ENCODE results near the gene CD247. TPM values are rescaled to one million over a fixed set of nuclear protein-coding genes. Genes with fewer than 3 reads are reported as not detected.

CD247 gene
- total and polyA plus RNA-seq, 2 of the 4 experiments (the other 2 are of a cell fraction): not detected

DNA sequence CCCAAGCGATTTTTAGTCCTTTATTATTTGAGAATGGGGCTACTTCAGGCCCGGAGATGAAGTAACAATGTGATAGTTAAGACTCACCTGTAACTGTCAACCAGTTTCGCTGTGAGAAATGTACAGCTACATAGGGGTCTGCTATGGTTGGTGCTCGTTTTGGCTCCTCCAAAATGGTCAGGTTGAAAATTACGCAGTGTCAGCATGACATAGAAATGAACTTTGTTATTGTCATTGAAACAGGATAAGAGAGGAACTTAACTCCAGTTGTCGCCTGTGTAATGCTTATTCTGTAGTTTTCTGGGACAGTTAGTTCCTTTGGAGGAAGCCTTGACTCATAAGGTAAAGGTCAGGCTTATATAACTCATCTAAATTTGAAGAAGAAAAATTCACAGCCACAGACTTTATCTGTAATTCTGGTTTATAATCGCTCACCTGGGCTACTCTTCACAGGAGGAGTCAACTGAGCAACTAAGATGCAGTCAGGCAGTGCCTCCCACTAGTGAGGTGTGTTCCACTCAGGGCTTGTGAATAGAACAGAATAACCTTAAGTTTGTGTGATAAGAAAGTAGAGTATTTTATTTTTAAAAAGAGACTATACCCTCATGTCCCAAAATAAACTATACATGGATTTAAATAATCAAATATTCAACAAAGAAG, 130.9 kb downstream of the CD247 start:
- H4K8ac ChIP-seq (ENCODE audit: low read depth in 2 of 2, low read length in 2 of 2): no peak overlapping the region
- H3K9ac ChIP-seq (ENCODE audit: low read depth, low read length): no peak overlapping the region
- no peak overlapping the region for H3K4me2 ChIP-seq (ENCODE audit: low read depth, low read length)
- no peak overlapping the region for H2BK5ac ChIP-seq (ENCODE audit: low read depth, low read length, poor library complexity, severe bottlenecking)
- H3K4me1 ChIP-seq (ENCODE audit: control insufficient read depth, insufficient read depth, low read length): no peaks in the 10 kb centered on the region
- no peak overlapping the region for H3K4ac ChIP-seq (ENCODE audit: low read depth, low read length)
- H2BK20ac ChIP-seq (ENCODE audit: low read depth, low read length): no peak overlapping the region
- dilution Hi-C loops (cut with HindIII; ENCODE audit: low sequenced_read_pairs, unreplicated experiment): no loop called here
- no peak overlapping the region for H2AK5ac ChIP-seq (ENCODE audit: low read depth, low read length)
- H4K91ac ChIP-seq (ENCODE audit: insufficient read depth, low read depth, low read length): no peak overlapping the region
- H3K14ac ChIP-seq (replicated peaks; ENCODE audit: low read depth, low read length): no peak overlapping the region
- H2AK9ac ChIP-seq (replicated peaks; ENCODE audit: low read depth, low read length, poor library complexity): no peak overlapping the region
- no peak overlapping the region for H2AFZ ChIP-seq (replicated peaks; ENCODE audit: low read length, poor library complexity)
- H3K4me3 ChIP-seq (ENCODE audit: insufficient read depth, low read depth, low read length): no peak overlapping the region
- no TSS peak for BruUV-seq (replicated peaks)
- no peak overlapping the region for H3K27ac ChIP-seq (ENCODE audit: insufficient read depth, low read length)
- no peak overlapping the region for H2BK120ac ChIP-seq (ENCODE audit: low read depth, low read length)
- intact Hi-C loops (cut with micrococcal nuclease): no loop called here
- H3K79me1 ChIP-seq (ENCODE audit: low read depth in 1 of 2, low read length in 2 of 2): no peaks in the 10 kb centered on the region
- no peak overlapping the region for H3K18ac ChIP-seq (ENCODE audit: low read depth, low read length)
- ChIA-PET CTCF (interaction anchor here (1.0 kb wide), 1 partner anchor 14 kb away, joined by 3 read pairs; no protein-coding TSS in a partner anchor), POLR2A (ENCODE audit: unreplicated experiment) (no interaction called here)
- ATAC-seq (ENCODE audit: low read depth): no peak
- H3K9me1 ChIP-seq (ENCODE audit: insufficient read depth, low read length): no peaks in the 10 kb centered on the region
- H3K36me3 ChIP-seq (ENCODE audit: control insufficient read depth, insufficient read depth, low read length): peaks cover 3% of the 10 kb centered on the region
- H3K56ac ChIP-seq (ENCODE audit: extremely low read depth, insufficient read depth, low read length): no peak overlapping the region
- TF ChIP-seq RCOR1 (IDR thresholded peaks at IDR 0.05; ENCODE audit: insufficient replicate concordance, low read length) (no peak), MAFK (IDR thresholded peaks at IDR 0.05; ENCODE audit: low read depth, low read length) (peak; percentile 84), NFE2L2 (IDR thresholded peaks at IDR 0.05; ENCODE audit: low read depth, low read length) (no peak), MAZ (IDR thresholded peaks at IDR 0.05; ENCODE audit: borderline replicate concordance, low read depth, low read length) (no peak), CEBPB (IDR thresholded peaks at IDR 0.05; ENCODE audit: low read depth, low read length) (no peak)
- TF ChIP-seq, protein P1, sequence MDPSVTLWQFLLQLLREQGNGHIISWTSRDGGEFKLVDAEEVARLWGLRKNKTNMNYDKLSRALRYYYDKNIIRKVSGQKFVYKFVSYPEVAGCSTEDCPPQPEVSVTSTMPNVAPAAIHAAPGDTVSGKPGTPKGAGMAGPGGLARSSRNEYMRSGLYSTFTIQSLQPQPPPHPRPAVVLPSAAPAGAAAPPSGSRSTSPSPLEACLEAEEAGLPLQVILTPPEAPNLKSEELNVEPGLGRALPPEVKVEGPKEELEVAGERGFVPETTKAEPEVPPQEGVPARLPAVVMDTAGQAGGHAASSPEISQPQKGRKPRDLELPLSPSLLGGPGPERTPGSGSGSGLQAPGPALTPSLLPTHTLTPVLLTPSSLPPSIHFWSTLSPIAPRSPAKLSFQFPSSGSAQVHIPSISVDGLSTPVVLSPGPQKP (IDR thresholded peaks at IDR 0.05; ENCODE audit: borderline replicate concordance, low read depth, low read length): no peak
- DNase-seq: no peak
- no peak overlapping the region for H4K5ac ChIP-seq (ENCODE audit: low read depth, low read length)
- in situ Hi-C loops (cut with MboI; ENCODE audit: low sequenced_read_pairs): no loop called here
- H3K27me3 ChIP-seq (ENCODE audit: control insufficient read depth, insufficient read depth, low read length): no peaks in the 10 kb centered on the region
- no peaks in the 10 kb centered on the region for H4K20me1 ChIP-seq (ENCODE audit: insufficient read depth, low read length)
- no peaks in the 10 kb centered on the region for H3K9me3 ChIP-seq (ENCODE audit: control insufficient read depth, insufficient read depth, low read length)
- no CpG with 5 or more reads among the region's 7 CpGs for WGBS, 2 experiments (ENCODE audit: extremely low coverage in 2 of 2, insufficient read length in 1 of 2)
- no peak overlapping the region for H3K23ac ChIP-seq (ENCODE audit: low read depth, low read length)
- H2BK15ac ChIP-seq (ENCODE audit: low read depth, low read length): no peak overlapping the region

Other genes with a start within 250 kb of the CD247 start
- 2.9 and 3.3 TPM in 2 replicates for gene CREG1, start 35.2 kb upstream of the CD247 start, total RNA-seq (2012; rRNA removed)
- 6.3 and 6.4 TPM in 2 replicates for gene CREG1, start 35.2 kb upstream of the CD247 start, polyA plus RNA-seq (2012; rRNA removed)
- gene RCSD1, start 111.7 kb upstream of the CD247 start, total RNA-seq (2012; rRNA removed): not detected in 2 replicates
- gene RCSD1, start 111.7 kb upstream of the CD247 start, polyA plus RNA-seq (2012; rRNA removed): 0.03 TPM in 1 of 2 replicates, not detected in the other
- gene MPZL1, start 203.5 kb upstream of the CD247 start, total RNA-seq (2012; rRNA removed): 81.7 and 87.3 TPM in 2 replicates
- 48.0 and 55.3 TPM in 2 replicates for gene MPZL1, start 203.5 kb upstream of the CD247 start, polyA plus RNA-seq (2012; rRNA removed)